GM21723 (cell line): ENCODE results near the gene TRPC6.
"Not testable (repeated sequence)": the region's sequence is repeated elsewhere in the genome, so short reads cannot be mapped to it uniquely, and the experiment has no call there.

Source experiments
- ATAC-seq: cut with Tn5 transposase; IDR thresholded peaks from one replicate; pipeline ENCODE4 v1.9.1; 2021; ENCODE audit warnings: mild to moderate bottlenecking, moderate library complexity; ENCODE audit not compliant: unreplicated experiment

TRPC6 gene

DNA sequence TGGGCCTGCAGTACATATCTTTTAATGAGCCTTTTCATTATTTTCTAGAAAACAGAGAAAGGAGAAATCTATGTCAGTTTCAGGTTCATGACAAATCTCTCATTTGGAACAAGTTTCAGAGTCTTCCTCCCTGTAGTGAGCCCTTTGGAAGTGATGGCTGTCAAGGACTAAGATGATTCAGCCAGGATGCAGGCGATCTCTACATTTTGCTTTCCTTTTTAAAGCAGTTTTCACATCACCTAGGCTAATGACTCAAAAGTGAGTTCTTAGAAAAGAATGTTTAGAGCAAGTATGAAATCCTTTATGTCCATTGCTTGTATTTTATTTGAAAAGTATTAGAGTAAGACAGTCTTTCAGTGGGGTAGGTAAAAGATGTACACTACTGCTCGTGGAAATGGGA, 130.1 kb downstream of the TRPC6 start:
- ATAC-seq = no peak

DNA sequence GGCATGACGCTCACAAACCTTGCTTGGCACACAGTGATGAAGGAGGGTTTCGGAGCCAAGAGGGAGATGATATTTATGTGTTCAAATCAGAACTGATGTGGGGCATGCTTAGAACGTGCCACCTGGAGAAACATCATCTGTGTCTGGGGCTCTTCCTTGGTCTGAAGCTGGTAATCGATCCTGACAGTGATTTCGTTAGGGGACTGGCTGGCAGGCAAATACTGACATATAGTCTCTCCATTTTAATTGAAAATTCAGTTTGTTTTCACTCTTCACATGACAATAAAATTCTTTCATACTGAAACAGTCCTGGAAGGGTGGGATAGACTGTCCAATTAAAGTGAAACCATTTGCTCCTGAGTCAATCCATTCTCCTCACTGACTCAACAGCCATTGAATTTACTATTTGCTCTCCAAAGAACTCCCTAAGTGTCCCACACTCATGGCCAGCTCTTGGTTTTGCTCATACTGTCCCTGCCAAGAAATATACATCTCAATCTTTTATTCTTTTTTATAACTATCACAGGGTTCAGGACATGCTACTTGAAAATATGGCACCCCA, 134.8 kb downstream of the TRPC6 start:
- ATAC-seq = no peak

DNA sequence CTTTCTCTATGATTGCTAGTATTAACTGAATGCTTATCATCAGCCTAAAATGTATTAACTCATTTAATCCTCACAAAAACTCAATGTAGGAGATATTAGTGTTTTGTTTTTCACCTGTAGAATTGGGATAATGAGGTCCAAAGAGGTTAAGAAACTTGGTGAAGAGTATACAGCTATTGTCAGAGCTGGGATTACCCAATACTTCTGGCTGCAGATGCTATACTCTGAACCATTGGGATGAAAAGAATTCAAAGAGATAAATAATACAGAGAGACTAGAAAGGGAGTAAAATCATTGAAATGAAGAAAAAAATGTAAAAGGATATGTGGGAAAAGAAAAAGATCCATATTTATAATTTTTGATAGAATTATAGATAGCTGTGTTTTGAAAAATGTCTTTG, 137.1 kb downstream of the TRPC6 start:
- no peak for ATAC-seq

DNA sequence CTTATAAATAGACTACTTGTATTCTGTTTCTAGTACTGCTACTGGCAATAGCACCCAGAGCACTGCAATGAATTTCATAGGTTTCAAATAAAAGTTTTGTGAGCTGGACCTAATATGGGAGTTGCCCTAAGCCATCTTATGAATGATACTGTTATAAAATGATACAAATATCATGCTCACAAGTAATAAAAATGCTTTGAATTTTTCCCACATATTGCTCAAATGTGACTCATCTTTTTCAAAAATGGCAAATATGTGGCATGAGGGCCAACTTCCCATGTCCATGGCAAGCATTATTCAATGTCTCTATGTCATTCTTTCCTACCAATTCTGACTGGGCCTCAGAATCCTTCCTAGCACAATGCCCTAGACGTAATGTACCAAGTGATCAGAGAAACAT, 137.6 kb downstream of the TRPC6 start:
- ATAC-seq = no peak

DNA sequence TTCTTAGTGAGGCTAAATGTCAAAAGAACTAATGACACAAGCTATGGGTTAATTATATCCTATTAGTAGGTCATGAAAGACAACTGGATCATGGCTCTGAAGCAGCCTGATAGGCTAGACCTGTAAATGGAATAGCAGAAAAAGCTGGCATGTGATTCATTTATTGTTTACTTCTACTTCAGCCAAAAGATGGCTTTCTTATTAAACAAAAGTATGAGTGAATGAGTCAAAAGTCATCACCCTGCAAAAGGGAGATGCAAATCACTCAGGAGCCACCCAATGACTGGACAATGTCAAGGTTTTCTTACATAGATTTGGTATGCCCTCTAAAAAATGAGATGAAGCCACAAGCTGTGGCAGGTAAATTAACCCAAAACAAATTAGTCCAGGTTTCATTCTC, 138.0 kb downstream of the TRPC6 start:
- ATAC-seq = no peak

DNA sequence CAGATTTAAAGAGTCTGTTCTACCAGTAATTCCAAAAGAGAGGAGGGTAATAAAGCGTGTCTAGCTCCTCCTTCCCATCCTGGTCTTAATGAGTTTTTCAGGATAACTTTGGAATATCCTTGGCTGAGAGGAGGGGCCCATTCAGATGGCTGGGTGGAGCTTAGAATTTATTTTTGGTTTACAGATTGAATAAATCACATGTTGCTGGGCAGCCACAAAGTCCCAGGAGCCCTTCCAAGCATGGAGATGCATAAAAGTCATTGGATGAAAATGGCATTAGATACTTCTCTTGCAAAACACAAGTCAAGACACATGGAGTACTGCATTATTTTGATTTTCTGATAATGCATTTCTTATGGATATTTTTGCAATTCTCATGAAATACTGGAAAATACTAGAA, 139.0 kb downstream of the TRPC6 start:
- no peak for ATAC-seq

DNA sequence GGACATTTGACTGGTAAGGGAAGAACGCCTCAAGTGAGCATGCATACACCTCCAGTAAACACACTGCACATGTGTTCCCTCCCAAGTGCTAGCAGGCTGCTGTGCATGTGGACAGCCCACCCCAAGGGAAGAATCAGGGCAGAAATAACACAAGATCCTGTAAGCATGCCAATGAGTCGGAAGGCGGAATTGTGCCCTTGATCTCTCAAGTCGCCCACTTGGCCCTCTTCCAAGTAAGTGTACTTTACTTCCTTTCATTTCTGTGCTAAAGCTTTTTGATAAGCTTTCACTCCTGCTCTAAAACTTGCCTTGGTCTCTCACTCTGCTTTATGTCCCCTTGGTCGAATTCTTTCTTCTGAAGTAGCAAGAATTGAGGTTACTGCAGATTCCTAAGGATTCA, 139.6 kb downstream of the TRPC6 start:
- ATAC-seq = no peak

DNA sequence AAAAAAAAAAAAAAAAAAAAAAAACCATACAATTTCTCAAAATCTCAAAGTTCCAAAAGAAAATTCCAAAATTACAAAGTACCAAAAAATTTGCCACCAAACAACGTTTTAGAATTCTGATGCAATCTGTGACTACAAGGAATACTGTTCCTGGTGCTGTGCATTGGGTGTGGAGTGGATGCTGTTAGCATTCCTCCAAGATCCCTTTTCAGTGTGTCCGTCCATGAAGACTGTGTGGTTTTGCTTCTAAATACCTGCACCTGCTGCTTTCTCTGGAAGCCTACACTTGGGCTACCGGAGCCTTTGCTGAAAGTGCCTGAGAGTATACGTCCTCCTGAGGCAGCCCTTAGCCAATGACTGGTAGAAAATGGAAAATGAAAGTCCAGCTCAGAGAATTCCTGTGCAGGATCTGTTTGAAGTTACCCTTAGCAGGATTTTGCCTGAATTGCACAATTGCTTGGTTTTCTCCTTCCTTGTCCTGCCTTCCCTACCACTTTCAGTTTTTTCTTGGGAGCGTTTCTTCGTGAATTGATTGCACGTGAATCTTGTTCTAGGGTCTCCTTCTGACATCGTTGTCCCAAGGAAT, 140.8 kb downstream of the TRPC6 start:
- no peak for ATAC-seq

DNA sequence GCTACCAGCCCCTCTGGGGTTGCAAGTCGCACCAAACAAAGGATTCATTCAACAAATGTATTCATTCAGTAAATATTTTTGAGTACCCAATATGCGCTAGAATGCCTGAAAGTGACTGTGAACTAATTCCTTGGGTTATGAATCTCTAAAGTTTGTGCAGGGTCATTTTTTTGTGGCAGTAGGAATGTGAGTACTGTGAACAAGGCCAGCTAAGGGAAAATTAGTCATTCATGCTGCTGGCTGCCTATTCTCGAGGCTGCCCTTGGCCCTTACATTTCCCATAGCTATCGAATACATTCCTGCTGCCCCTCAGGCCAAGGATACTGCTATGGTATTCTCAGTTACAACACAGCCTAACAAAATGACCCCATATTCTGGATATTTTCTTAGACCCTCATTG, 141.6 kb downstream of the TRPC6 start:
- no peak for ATAC-seq

DNA sequence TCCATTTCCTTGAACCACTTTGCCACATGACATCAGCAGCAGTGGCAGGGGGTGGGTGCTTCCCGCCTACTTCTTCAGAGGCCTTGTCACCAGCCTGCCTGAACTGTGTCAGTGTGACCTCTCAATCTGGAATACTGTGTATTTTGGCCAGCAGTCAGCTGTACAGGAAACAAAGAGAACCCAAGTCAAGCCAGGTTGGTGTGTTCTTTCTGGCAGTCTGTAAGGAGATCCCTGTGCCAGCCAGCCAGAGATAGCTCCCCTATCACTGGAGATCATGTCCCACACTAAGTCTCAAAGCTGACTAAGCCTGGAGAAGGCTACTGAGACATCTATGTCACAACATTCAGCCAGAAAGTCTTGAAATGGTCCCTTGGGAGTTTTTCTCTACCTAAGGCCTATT, 142.1 kb downstream of the TRPC6 start:
- ATAC-seq = no peak

DNA sequence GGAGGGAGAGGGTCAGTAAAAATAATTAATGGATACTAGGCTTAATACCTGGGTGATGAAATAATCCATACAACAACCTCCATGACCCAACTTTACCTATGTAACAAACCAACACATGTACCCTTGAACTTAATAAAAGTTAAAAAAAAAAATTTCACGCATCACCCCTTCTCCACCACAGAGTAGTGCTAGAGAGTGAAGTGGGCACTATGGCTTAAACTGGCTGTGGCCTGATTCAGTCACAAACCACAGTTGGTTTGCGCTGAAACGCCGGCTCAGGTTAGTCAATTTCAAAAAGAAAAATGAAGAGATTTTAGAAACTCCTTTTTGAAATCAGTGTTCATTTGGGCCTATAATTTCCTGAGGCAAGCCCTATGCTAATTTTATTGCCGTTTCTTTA, 144.3 kb downstream of the TRPC6 start:
- no peak for ATAC-seq

DNA sequence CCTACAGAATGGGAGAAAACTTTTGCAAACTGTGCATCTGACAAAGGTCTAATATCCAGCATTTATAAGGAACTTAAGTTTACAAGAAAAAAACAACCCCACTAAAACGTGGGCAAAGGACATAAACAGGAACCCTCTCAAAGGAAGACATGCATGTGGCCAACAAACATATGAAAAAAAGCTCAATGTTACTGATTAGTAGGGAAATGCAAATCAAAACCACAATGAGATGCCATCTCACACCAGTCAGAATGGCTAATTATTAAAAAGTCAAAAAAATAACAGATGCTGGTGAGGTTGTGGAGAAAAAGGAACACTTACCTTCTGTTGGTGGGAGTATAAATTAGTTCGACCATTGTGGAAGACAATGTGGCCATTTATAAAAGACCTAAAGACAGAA, 145.1 kb downstream of the TRPC6 start:
- not testable (repeated sequence) for ATAC-seq

DNA sequence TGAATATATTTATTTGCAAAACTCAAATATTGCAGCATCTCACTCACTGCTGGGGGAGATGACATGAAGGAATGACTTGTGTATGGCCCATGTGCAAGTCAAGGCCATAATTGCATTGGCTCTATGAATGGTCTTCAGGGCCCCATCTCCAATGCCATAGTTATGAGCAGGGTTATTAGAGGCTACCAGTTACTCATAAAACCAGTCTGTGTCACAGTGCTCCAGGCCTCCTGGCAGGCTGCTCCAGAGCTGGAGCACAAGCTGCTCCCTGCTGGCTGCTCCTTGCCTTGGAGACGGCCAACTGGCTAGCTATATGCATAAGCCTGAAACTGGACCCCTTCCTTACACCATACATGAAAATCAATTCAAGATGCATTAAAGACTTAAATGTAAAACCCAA, 145.7 kb downstream of the TRPC6 start:
- no peak for ATAC-seq

DNA sequence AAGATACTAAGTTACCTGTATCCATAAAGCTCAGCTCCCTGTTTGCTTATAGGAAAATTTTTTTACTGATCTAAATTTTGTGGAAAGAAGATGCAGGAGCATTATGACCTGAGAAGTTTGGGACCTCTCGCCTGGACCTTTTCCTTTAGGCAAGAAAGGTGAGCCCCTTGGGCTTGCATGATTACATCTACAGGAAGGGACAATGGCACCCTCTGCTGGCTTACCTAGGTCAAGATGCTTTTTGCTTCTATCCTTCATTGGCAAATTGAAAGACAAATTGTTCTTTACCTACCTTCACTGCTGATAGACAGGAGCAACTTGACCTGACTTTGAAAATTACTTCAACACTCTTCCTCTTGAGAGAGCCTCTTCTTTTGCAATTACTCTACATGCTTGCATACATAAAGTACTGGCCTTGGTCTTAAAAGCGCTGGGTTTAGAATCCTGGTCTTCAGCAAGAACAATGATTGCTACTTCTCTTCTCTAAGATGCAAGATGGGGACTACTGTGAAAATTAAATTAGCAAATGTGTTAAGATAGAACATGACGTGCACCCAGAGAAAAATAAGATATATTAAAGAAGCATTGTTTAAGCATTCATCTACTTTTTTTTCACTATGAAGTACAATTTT, 147.2 kb downstream of the TRPC6 start:
- ATAC-seq = no peak

DNA sequence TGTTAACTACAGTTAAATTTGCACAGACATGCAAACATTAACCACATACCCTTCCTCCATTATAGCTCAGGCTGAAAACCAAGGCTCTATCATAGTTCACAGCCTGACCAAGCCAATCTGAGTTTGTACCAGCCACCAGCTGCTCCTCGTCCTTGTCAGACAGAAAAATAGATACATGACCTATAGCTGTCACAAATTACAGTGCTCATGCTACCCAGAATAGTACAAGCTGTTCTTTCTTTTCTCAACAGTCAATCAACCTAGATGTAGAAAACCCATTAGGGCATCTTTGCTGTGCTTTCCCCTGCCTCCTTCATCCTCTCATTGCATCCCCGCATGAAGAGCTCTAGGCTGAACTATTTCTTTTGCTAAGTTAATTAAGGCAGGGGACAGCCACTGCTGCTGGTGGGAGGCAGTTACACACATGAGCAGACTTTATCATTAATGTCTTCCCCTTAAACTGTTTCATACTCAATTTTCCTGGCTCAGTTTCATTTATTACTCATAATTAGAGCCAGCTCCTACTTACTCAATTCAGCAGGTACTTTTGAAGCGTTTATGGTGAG, 148.3 kb downstream of the TRPC6 start:
- no peak for ATAC-seq

DNA sequence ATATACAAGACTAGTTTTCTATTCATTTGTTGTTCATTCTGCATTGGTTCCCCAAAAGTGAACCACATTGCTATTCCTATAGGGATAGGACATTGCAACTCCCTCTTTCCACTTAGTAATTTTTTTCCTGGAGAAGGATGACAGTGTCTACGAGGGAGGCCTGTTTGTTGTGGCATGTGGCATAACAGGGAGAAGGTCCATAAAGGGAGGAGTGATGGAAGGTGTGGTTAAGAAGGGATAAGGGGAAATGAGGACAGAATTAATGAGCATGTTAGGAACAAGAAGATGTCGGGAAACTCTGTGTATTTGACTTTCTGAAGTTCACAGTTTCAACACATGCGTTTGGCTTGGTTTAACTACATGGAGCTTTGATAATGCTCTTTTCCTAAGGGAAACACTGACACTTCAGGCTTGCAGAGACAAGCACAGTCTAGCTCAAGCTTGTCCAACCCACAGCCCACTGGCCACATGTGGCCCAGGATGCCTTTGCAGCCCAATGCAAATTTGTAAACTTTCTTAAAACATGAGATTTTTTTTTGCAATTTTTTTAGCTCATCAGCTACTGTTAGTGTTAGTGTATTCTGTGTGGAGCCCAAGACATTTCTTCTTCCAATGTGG, 149.7 kb downstream of the TRPC6 start:
- ATAC-seq = no peak

DNA sequence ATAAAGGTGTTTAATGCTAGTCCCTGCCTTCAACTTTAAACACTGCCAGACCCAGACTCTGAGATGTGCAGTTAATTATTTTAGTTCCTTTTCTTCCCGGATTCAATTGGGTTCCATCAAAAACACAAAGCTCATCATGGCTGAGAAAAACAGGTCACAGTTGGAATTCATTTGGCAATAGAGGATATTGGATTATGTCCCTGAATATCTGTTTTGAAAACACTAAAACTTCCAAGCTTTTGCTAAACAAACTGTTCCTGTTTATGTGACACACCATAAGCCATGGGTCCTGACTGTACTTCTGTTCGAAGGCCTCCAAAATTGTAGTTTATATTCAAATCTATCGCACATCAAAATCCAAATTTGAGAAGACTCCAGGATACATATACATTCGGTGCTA, 150.7 kb downstream of the TRPC6 start:
- ATAC-seq = no peak

DNA sequence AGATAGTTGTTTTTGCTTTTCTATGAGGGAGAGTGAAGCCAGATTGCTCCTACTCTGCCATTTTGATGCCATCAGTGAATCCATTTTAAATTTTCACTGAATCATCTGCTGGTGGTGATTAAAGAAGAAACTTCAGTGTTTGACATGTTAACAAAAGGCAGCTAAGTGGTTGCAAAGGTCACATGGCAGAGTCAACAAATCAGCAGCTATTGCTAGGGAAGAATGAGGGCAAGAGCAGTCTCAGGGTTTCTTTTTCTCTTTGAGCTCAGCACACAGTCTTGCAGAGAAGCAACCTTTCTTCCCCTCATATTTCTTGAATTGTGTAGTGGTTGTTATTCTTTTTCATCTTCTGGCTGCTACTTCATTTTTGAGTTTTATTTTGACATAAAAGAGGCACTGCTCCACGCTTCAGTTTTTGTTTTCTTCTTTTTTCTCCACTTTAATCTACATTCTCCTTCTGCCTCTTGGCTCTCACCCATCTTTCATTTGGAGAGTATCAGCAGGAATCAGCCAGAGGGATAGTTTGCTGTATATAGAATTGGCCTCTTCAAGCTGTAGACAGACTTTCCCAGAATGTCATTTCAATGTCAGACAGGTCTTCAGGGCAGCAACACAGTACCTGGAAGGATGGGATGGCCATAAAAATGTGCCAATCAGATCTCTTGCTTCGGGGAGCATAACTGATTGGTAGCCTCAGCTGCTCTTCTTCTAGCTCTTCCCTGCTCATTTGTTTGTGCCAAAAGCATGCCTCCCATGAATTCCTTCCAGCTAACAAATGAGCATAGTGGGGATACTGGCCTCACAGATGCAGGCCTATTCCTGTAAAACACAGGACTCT, 153.9 kb downstream of the TRPC6 start:
- no peak for ATAC-seq

DNA sequence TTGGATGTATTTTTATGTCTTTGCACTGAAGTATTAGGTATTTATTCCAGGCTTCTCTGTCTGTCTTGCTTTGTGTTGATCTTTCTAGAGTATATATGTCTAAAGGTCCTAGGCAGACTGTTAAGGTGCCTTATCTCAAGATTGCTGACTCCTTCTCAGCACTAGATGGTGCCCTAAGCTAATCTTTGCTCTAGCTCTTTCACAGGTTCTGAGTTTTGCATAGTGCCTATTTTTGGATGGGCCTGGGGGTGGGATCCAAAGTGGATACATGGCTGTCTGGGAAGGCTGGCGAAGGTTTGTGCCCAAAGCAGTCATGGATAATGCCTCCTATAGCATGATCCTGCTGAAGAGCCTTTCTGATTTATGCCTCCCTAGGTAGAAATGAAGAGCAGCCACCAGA, 154.9 kb downstream of the TRPC6 start:
- no peak for ATAC-seq

DNA sequence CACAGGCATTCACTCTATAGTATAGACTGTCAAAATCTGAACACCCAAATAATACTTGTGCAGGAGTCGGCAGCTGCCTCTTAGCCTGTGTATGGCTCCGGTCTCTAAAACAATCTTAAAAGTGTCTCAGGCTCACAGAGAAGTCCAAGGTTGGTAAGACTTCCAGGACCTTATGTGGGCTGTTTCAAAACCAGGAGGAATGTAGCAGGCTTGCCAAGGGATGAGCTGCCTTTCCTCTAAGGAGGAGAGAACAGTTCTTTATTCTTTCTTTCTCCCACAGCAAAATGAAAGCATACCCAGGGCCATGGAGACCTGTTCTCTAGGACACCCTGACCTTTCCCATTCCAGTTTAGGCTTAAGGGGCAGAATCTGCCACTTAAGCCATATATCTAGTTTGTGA, 176.5 kb downstream of the TRPC6 start:
- ATAC-seq = no peak
